ENCODE results near the gene MYBPHL.

DNA sequence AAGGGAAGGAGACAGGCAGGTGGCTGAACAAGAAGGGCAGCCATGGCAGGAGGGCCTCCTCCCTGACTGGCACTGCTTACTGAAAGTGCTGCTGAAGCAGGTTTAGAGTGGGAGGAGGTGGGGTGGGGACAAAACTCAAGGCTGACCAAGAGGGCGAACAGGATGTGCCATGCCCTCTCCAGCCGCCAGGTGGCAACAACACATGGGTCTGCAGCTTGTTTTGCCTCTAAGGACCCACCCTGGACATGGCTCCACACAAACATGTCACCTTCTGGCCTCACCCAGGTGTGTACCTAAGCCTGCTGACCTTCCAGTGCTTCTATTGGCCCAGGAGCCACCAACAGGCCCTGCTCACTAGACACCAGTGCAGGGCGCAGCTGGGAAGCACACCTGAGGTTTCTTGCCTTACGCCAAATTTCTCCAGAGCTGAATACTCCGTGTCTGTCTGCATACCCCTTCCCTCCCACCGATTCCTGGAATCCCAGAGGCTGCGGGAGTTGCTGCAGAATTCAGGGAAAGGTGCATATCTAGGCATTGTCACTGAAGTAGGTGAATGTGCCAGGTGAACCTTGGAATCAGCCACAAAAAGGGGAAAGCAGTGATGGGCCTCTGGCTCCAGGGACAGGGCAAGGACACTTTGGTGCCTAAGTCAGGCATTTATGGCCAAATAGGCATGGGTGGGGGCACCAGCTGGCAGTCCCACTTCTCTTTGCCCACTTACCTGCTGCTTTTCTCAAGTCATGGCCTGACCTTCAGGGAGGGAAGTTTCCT lies 29.2 kb downstream of the MYBPHL start:
- TF ChIP-seq, protein P1, sequence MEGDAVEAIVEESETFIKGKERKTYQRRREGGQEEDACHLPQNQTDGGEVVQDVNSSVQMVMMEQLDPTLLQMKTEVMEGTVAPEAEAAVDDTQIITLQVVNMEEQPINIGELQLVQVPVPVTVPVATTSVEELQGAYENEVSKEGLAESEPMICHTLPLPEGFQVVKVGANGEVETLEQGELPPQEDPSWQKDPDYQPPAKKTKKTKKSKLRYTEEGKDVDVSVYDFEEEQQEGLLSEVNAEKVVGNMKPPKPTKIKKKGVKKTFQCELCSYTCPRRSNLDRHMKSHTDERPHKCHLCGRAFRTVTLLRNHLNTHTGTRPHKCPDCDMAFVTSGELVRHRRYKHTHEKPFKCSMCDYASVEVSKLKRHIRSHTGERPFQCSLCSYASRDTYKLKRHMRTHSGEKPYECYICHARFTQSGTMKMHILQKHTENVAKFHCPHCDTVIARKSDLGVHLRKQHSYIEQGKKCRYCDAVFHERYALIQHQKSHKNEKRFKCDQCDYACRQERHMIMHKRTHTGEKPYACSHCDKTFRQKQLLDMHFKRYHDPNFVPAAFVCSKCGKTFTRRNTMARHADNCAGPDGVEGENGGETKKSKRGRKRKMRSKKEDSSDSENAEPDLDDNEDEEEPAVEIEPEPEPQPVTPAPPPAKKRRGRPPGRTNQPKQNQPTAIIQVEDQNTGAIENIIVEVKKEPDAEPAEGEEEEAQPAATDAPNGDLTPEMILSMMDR (IDR thresholded peaks at IDR 0.05), result peak; percentile 57 to 97 (median 90)
- peak in 1 of 2 donors; percentile 35 for TF ChIP-seq POLR2A (IDR thresholded peaks at IDR 0.05)
